PC-3 (cell line): ENCODE data around the gene GPRC5A.

Experiments used
- CTCF ChIP-seq: fragments of 300-600 bp; sonication (generic); conservative IDR thresholded peaks from 2 replicates; pipeline ENCODE4 v1.5.1; 2017; ENCODE audit warnings: antibody characterized with exemption, low read depth, mild to moderate bottlenecking, low read length
- EZH2 ChIP-seq: fragments of 300-600 bp; sonication (generic); IDR thresholded peaks from one replicate; pipeline ENCODE4 v1.6.1; 2017; ENCODE audit warnings: antibody characterized with exemption, mild to moderate bottlenecking, low read length; ENCODE audit not compliant: unreplicated experiment

- TF ChIP-seq CTCF (no peak), EZH2 (no peak)
Measured at GRCh38 chr12:12874029-12874428, 17.3 kb upstream of the GPRC5A start.
